GM23338 (cell line): ENCODE data around the gene AKTIP. TPM values are rescaled to one million over a fixed set of nuclear protein-coding genes. Genes with fewer than 3 reads are reported as not detected.

ENCODE experiments used
- ATAC-seq: fragments of 200-7000 bp; cut with Tn5 transposase; 3 replicates; pipeline ENCODE4 v1.9.1; 2020
- DNase-seq: peaks from one replicate; pipeline ENCODE4 v3.0.0-alpha.2; 2015; ENCODE audit warnings: low spot score
- H2AFZ ChIP-seq: fragments of 200-600 bp; sonication (generic); 2 replicates; pipeline ENCODE4 v1.8.0; 2016; ENCODE audit warnings: antibody characterized with exemption, mild to moderate bottlenecking, moderate library complexity
- H3F3A ChIP-seq: fragments of 200-600 bp; sonication (generic); replicated peaks from 2 replicates; pipeline ENCODE4 v1.8.0; 2017; ENCODE audit warnings: antibody characterized with exemption, mixed run types, low read depth
- H3K27ac ChIP-seq: fragments of 200-600 bp; sonication (generic); 2 replicates; pipeline ENCODE4 v1.6.1; 2016; ENCODE audit warnings: low read depth
- H3K27me3 ChIP-seq: fragments of 200-600 bp; sonication (generic); 2 replicates; pipeline ENCODE4 v1.8.0; 2016; ENCODE audit warnings: mild to moderate bottlenecking, mixed run types, moderate library complexity; ENCODE audit not compliant: insufficient read depth
- H3K36me3 ChIP-seq: fragments of 200-600 bp; sonication (generic); 2 replicates; pipeline ENCODE4 v1.8.0; 2016; ENCODE audit warnings: mild to moderate bottlenecking; ENCODE audit not compliant: insufficient read depth
- H3K4me1 ChIP-seq: fragments of 200-600 bp; sonication (generic); 2 replicates; pipeline ENCODE4 v1.8.0; 2016; ENCODE audit warnings: mild to moderate bottlenecking, moderate library complexity; ENCODE audit not compliant: insufficient read depth
- H3K4me2 ChIP-seq: fragments of 200-600 bp; sonication (generic); 2 replicates; pipeline ENCODE4 v1.7.1; 2017; ENCODE audit warnings: mixed run types
- H3K4me3 ChIP-seq: fragments of 200-600 bp; sonication (generic); 2 replicates; pipeline ENCODE4 v1.6.1; 2016; ENCODE audit warnings: mixed run types
- H3K79me2 ChIP-seq: fragments of 200-600 bp; sonication (generic); replicated peaks from 2 replicates; pipeline ENCODE4 v1.8.0; 2017; ENCODE audit warnings: mild to moderate bottlenecking; ENCODE audit not compliant: insufficient read depth
- H3K9me2 ChIP-seq: fragments of 200-600 bp; sonication (generic); 2 replicates; pipeline ENCODE4 v1.8.0; 2017; ENCODE audit not compliant: insufficient read depth
- H4K20me1 ChIP-seq: fragments of 200-600 bp; sonication (generic); replicated peaks from 2 replicates; pipeline ENCODE4 v1.8.0; 2017; ENCODE audit warnings: mild to moderate bottlenecking; ENCODE audit not compliant: insufficient read depth
- H3K27ac Mint-ChIP-seq: 2 replicates; pipeline ENCODE4 v1.8.0; 2020; ENCODE audit warnings: inconsistent platforms, mild to moderate bottlenecking, moderate library complexity, mixed read lengths
- H3K27me3 Mint-ChIP-seq: 3 replicates; pipeline ENCODE4 v1.8.0; 2022; ENCODE audit warnings: low read depth, mild to moderate bottlenecking, moderate library complexity, mixed read lengths, inconsistent platforms; ENCODE audit not compliant: insufficient read depth, poor library complexity
- H3K36me3 Mint-ChIP-seq: 3 replicates; pipeline ENCODE4 v1.8.0; 2021; ENCODE audit warnings: low read depth, mild to moderate bottlenecking, inconsistent platforms, moderate library complexity, mixed read lengths
- H3K4me1 Mint-ChIP-seq: 3 replicates; pipeline ENCODE4 v1.8.0; 2020; ENCODE audit warnings: mild to moderate bottlenecking, inconsistent platforms, mixed read lengths
- H3K4me3 Mint-ChIP-seq: 3 replicates; pipeline ENCODE4 v1.8.0; 2021; ENCODE audit warnings: moderate library complexity, mild to moderate bottlenecking, inconsistent platforms, mixed read lengths
- H3K9me3 Mint-ChIP-seq: 3 replicates; pipeline ENCODE4 v1.8.0; 2020; ENCODE audit warnings: moderate library complexity, mild to moderate bottlenecking, inconsistent platforms, mixed read lengths
- CREB1 ChIP-seq: fragments of 250-450 bp; sonication (Bioruptor Pico); IDR thresholded peaks from 2 replicates; pipeline ENCODE4 v1.5.0; 2020; ENCODE audit warnings: low read depth, mild to moderate bottlenecking, moderate library complexity
- CTCF ChIP-seq, 2 experiments: fragments of 200-600 bp in 1 of 2; sonication (generic) in 1 of 2; conservative IDR thresholded peaks; 2 replicates each; pipeline versions ENCODE4 v1.5.1 to v1.6.1; 2016 to 2017; ENCODE audit warnings: antibody characterized with exemption in 2 of 2, low read depth in 2 of 2, mild to moderate bottlenecking in 2 of 2, moderate library complexity in 1 of 2
- EZH2 ChIP-seq: fragments of 200-600 bp; sonication (generic); IDR thresholded peaks from one replicate; pipeline ENCODE4 v1.8.0; 2017; ENCODE audit warnings: antibody characterized with exemption, mild to moderate bottlenecking, low read depth; ENCODE audit not compliant: unreplicated experiment
- EZH2phosphoT487 ChIP-seq: fragments of 200-600 bp; sonication (generic); IDR thresholded peaks from one replicate; pipeline ENCODE4 v1.8.1; 2018; ENCODE audit warnings: antibody characterized with exemption; ENCODE audit not compliant: unreplicated experiment
- JUNB ChIP-seq: IDR thresholded peaks from one replicate; pipeline ENCODE4 v1.6.1; 2016; ENCODE audit warnings: antibody characterized with exemption; ENCODE audit not compliant: unreplicated experiment
- NANOG ChIP-seq: IDR thresholded peaks from 2 replicates; pipeline ENCODE4 v1.6.1; 2016; ENCODE audit warnings: antibody characterized with exemption, borderline replicate concordance
- POLR2AphosphoS5 ChIP-seq: IDR thresholded peaks from 2 replicates; pipeline ENCODE4 v1.6.1; 2016; ENCODE audit warnings: antibody characterized with exemption, low read depth
- REST ChIP-seq: IDR thresholded peaks from one replicate; pipeline ENCODE4 v1.6.1; 2018; ENCODE audit warnings: antibody characterized with exemption; ENCODE audit not compliant: unreplicated experiment
- STAT1 ChIP-seq: IDR thresholded peaks from one replicate; pipeline ENCODE4 v1.6.1; 2016; ENCODE audit warnings: antibody characterized with exemption; ENCODE audit not compliant: unreplicated experiment
- ZNF114 ChIP-seq: fragments of 250-450 bp; sonication (Bioruptor Pico); IDR thresholded peaks from 2 replicates; pipeline ENCODE4 v1.5.0; 2020; ENCODE audit warnings: mild to moderate bottlenecking, moderate library complexity
- ZNF331 ChIP-seq: fragments of 250-450 bp; sonication (Bioruptor Pico); IDR thresholded peaks from 2 replicates; pipeline ENCODE4 v1.5.0; 2020; ENCODE audit warnings: low read depth, mild to moderate bottlenecking, moderate library complexity
- ZNF462 ChIP-seq: fragments of 250-450 bp; sonication (Bioruptor Pico); IDR thresholded peaks from 2 replicates; pipeline ENCODE4 v1.5.0; 2020; ENCODE audit warnings: mild to moderate bottlenecking, moderate library complexity
- polyA plus RNA-seq: library from polyadenylated mRNA; unstranded; fragments of >200 nt; fragmentation: Nextera tagmentation; extraction: Ambion mirVana; gene quantifications from 2 replicates; pipeline ENCODE4 v1.2.1, GENCODE V29; 2016
- total RNA-seq: library from RNA; depleted of rRNA; stranded (reverse); fragments of >200 nt; shearing (Covaris generic); gene quantifications from 2 replicates; pipeline ENCODE4 v1.2.3, GENCODE V29; 2014
- TF ChIP-seq, protein P1 (sequence below): IDR thresholded peaks from 2 replicates; pipeline ENCODE4 v1.6.1; 2016; ENCODE audit warnings: antibody characterized with exemption

The AKTIP gene
- total and polyA plus RNA-seq, 2 experiments from 2014 or later: 17.3 to 21.6 TPM

GRCh38 chr16:53445534-53445933 is 57.5 kb downstream of the AKTIP start:
- H3K27me3 Mint-ChIP-seq: no peaks in the 10 kb centered on the region
- no peak overlapping the region for H3K4me2 ChIP-seq

More at GRCh38 chr16:53445534-53445933, 57.5 kb downstream of the AKTIP start:
- Histone ChIP-seq H3K36me3 (peaks cover 8% of the 10 kb centered on the region; the same call in 1 of the 2 replicates), H3K79me2 (no peaks in the 10 kb centered on the region), H2AFZ (no peak overlapping the region), H3K4me1 (no peaks in the 10 kb centered on the region), H4K20me1 (no peaks in the 10 kb centered on the region), H3K4me3 (no peak overlapping the region), H3F3A (no peaks in the 10 kb centered on the region), H3K27ac (0 out of 2 replicates have a peak overlapping the region, but pooled peaks have one; percentile 33), H3K27me3 (no peaks in the 10 kb centered on the region), H3K9me2 (no peaks in the 10 kb centered on the region)
- TF ChIP-seq CREB1: no peak
- no peak for TF ChIP-seq NANOG
- TF ChIP-seq JUNB: no peak
- TF ChIP-seq POLR2AphosphoS5: no peak
- no peak for TF ChIP-seq EZH2phosphoT487
- TF ChIP-seq, protein P1, sequence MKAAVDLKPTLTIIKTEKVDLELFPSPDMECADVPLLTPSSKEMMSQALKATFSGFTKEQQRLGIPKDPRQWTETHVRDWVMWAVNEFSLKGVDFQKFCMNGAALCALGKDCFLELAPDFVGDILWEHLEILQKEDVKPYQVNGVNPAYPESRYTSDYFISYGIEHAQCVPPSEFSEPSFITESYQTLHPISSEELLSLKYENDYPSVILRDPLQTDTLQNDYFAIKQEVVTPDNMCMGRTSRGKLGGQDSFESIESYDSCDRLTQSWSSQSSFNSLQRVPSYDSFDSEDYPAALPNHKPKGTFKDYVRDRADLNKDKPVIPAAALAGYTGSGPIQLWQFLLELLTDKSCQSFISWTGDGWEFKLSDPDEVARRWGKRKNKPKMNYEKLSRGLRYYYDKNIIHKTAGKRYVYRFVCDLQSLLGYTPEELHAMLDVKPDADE: no peak
- no peak for TF ChIP-seq EZH2
- TF ChIP-seq STAT1: no peak
- no peak for TF ChIP-seq REST
- no peak for TF ChIP-seq ZNF114
- TF ChIP-seq ZNF331 (CRISPR knock-in tag): no peak
- TF ChIP-seq ZNF462 (CRISPR knock-in tag): no peak
- no peak for TF ChIP-seq CTCF (conservative IDR thresholded peaks at IDR 0.05; ENCODE audit: low read depth in 2 of 2)
- Mint-ChIP-seq H3K36me3 (peaks cover 32% of the 10 kb centered on the region; the same call in 2 of the 3 replicates), H3K4me3 (no peak overlapping the region), H3K4me1 (no peaks in the 10 kb centered on the region), H3K9me3 (no peaks in the 10 kb centered on the region), H3K27ac (no peak overlapping the region)
- ATAC-seq (no peak), DNase-seq (no peak)
